SK-N-SH treated with all-trans-retinoic acid at 6 μM for 48 hours (cell line): ENCODE results near the gene TSC22D1.

Experiments
- CSDC2 ChIP-seq: fragments of 250-450 bp; sonication (Bioruptor Pico); IDR thresholded peaks from 2 replicates; pipeline ENCODE4 v1.5.0; 2020; ENCODE audit warnings: mild to moderate bottlenecking, moderate library complexity
- GLIS3 ChIP-seq: fragments of 250-450 bp; sonication (Bioruptor Pico); IDR thresholded peaks from 2 replicates; pipeline ENCODE4 v1.5.0; 2020; ENCODE audit warnings: mild to moderate bottlenecking, moderate library complexity
- OSR1 ChIP-seq: fragments of 250-450 bp; sonication (Bioruptor Pico); IDR thresholded peaks from 2 replicates; pipeline ENCODE4 v1.8.0; 2022; ENCODE audit warnings: moderate library complexity, mild to moderate bottlenecking, inconsistent platforms
- SNAI2 ChIP-seq: fragments of 250-450 bp; sonication (Bioruptor Pico); IDR thresholded peaks from 2 replicates; pipeline ENCODE4 v1.5.0; 2020; ENCODE audit warnings: mild to moderate bottlenecking, moderate library complexity
- ZNF8 ChIP-seq: fragments of 450-650 bp; formaldehyde crosslinking; IDR thresholded peaks from 2 replicates; pipeline ENCODE4 v1.5.0; 2020; ENCODE audit warnings: mild to moderate bottlenecking, moderate library complexity
- TF ChIP-seq, protein P1 (sequence below): fragments of 250-450 bp; sonication (Bioruptor Pico); IDR thresholded peaks from 2 replicates; pipeline ENCODE4 v1.8.0; 2020; ENCODE audit warnings: mild to moderate bottlenecking, moderate library complexity, borderline replicate concordance
- TF ChIP-seq, protein P2 (sequence below): fragments of 250-450 bp; sonication (Bioruptor Pico); IDR thresholded peaks from 2 replicates; pipeline ENCODE4 v1.8.0; 2021; ENCODE audit warnings: low read depth, mild to moderate bottlenecking, moderate library complexity, borderline replicate concordance

DNA sequence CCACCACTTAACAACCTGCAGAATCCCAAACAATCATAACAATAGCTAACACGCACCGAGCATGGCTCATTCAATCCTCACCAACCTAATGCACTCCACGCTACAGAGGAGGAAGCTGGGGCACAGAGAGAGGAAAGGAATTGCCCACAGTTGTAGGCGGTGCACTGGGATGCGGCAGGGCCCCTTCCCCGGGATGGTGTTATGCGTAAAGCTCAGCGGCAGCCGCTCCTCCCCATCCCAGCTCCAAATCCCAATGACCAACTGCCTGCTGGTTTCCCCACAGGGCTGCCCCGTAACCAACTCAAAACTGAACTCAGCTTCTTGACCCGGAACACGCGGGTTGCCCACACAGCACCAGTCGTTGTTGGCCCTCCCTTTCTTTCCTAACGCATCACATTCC lies 160.3 kb downstream of the TSC22D1 start:
- TF ChIP-seq, protein P1, sequence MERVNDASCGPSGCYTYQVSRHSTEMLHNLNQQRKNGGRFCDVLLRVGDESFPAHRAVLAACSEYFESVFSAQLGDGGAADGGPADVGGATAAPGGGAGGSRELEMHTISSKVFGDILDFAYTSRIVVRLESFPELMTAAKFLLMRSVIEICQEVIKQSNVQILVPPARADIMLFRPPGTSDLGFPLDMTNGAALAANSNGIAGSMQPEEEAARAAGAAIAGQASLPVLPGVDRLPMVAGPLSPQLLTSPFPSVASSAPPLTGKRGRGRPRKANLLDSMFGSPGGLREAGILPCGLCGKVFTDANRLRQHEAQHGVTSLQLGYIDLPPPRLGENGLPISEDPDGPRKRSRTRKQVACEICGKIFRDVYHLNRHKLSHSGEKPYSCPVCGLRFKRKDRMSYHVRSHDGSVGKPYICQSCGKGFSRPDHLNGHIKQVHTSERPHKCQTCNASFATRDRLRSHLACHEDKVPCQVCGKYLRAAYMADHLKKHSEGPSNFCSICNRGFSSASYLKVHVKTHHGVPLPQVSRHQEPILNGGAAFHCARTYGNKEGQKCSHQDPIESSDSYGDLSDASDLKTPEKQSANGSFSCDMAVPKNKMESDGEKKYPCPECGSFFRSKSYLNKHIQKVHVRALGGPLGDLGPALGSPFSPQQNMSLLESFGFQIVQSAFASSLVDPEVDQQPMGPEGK (CRISPR knock-in tag): no peak
- no peak for TF ChIP-seq CSDC2 (CRISPR knock-in tag)
- TF ChIP-seq GLIS3 (CRISPR knock-in tag): no peak
- no peak for TF ChIP-seq OSR1 (CRISPR knock-in tag)
- TF ChIP-seq SNAI2 (CRISPR knock-in tag): no peak
- TF ChIP-seq, protein P2, sequence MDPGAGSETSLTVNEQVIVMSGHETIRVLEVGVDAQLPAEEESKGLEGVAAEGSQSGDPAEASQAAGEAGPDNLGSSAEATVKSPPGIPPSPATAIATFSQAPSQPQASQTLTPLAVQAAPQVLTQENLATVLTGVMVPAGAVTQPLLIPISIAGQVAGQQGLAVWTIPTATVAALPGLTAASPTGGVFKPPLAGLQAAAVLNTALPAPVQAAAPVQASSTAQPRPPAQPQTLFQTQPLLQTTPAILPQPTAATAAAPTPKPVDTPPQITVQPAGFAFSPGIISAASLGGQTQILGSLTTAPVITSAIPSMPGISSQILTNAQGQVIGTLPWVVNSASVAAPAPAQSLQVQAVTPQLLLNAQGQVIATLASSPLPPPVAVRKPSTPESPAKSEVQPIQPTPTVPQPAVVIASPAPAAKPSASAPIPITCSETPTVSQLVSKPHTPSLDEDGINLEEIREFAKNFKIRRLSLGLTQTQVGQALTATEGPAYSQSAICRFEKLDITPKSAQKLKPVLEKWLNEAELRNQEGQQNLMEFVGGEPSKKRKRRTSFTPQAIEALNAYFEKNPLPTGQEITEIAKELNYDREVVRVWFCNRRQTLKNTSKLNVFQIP (CRISPR knock-in tag): no peak
- no peak for TF ChIP-seq ZNF8 (CRISPR knock-in tag)
